ENCODE measurements around the gene MRPL53. TPM values are rescaled to one million over a fixed set of nuclear protein-coding genes. Genes with fewer than 3 reads are reported as not detected.

Gene MRPL53
- total RNA-seq, 4 donors from 2014 or later: 8.8 to 101 (median 45.8) TPM

- TF ChIP-seq CTCF (IDR thresholded peaks at IDR 0.05) (no peak), POLR2A (IDR thresholded peaks at IDR 0.05) (peak in 1 of 2 donors; percentile 36)
- intact Hi-C loops (cut with DNase I; ENCODE audit: low total_unique reads): no loop called here
- Histone ChIP-seq H3K27me3 (peaks cover 0 to 5% of the 10 kb centered on the region in 2 donors), H3K4me3 (peak within 1 kb of the TSS; percentile 39 to 45), H3K27ac (peak within 1 kb of the TSS; percentile 73 to 82), H3K36me3 (no peaks in the 10 kb centered on the region), H3K9me3 (no peaks in the 10 kb centered on the region), H3K4me1 (peaks cover 0 to 9% of the 10 kb centered on the region in 2 donors)
- no peak for DNase-seq
Observed at GRCh38 chr2:74441690-74442482, 30.6 kb downstream of the MRPL53 start, which contains the start of gene RTKN. RTKN (minus strand) TSS chr2:74441937; CDS start chr2:74441816, 121 bp downstream.

GRCh38 chr2:74441170-74441689, 31.2 kb downstream of the MRPL53 start:
- Histone ChIP-seq H3K4me3 (peak overlapping the region; percentile 39 to 45), H3K9me3 (no peaks in the 10 kb centered on the region), H3K27me3 (peaks cover 0 to 5% of the 10 kb centered on the region in 2 donors), H3K27ac (peak overlapping the region; percentile 73 to 82), H3K36me3 (no peaks in the 10 kb centered on the region), H3K4me1 (peaks cover 0 to 9% of the 10 kb centered on the region in 2 donors)
- no peak for DNase-seq
- intact Hi-C loops (cut with DNase I; ENCODE audit: low total_unique reads): no loop called here
- TF ChIP-seq POLR2A (IDR thresholded peaks at IDR 0.05): no peak
- no peak for TF ChIP-seq CTCF (IDR thresholded peaks at IDR 0.05)

GRCh38 chr2:74440378-74441169, 31.9 kb downstream of the MRPL53 start:
- intact Hi-C loops (cut with DNase I; ENCODE audit: low total_unique reads): no loop called here
- H3K4me3 ChIP-seq: peak overlapping the region; percentile 39 to 45
- peak overlapping the region; percentile 73 to 82 for H3K27ac ChIP-seq
- H3K36me3 ChIP-seq: no peaks in the 10 kb centered on the region
- peak; percentile 58 to 82 for DNase-seq
- H3K27me3 ChIP-seq: peaks cover 0 to 5% of the 10 kb centered on the region in 2 donors
- no peaks in the 10 kb centered on the region for H3K9me3 ChIP-seq
- H3K4me1 ChIP-seq: peaks cover 0 to 9% of the 10 kb centered on the region in 2 donors
- TF ChIP-seq CTCF (IDR thresholded peaks at IDR 0.05) (peak in 3 of 4 experiments; percentile 16 to 58 (median 43)), POLR2A (IDR thresholded peaks at IDR 0.05) (peak; percentile 46 to 50)

GRCh38 chr2:74439803-74440377, 32.6 kb downstream of the MRPL53 start:
- Histone ChIP-seq H3K27me3 (peaks cover 0 to 5% of the 10 kb centered on the region in 2 donors), H3K27ac (peak overlapping the region; percentile 73 to 82), H3K4me3 (peak overlapping the region; percentile 39 to 45), H3K4me1 (peaks cover 0 to 9% of the 10 kb centered on the region in 2 donors), H3K9me3 (no peaks in the 10 kb centered on the region), H3K36me3 (no peaks in the 10 kb centered on the region)
- intact Hi-C loops (cut with DNase I; ENCODE audit: low total_unique reads): no loop called here
- DNase-seq: peak in 1 of 2 donors; percentile 57
- no peak for TF ChIP-seq POLR2A (IDR thresholded peaks at IDR 0.05)
- no peak for TF ChIP-seq CTCF (IDR thresholded peaks at IDR 0.05)
